NCI-H2171 (cell line): Measurements from ENCODE around the gene LGALSL.

Source experiments
- DNase-seq: peaks from one replicate; lab custom pipeline; 2025; lab: John Stamatoyannopoulos, UW

LGALSL gene

DNA sequence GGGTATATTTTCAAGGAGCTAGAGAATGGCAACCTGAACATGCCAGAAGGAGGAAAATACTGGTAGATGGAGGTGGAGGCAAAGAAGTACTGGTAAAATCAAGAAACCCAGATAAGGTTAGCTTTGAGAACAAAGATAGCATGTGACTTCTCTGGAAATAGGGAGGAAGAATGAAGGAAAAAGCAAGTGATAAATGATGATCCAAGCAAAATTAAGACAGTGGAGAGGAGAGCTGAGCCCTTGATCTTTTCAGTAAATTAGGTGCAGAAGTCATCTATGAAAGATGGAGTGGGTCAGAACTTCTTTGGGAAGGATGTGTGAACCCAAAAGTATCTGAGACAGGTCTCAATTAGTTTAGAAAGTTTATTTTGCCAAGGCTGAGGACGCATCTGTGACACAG lies 44.5 kb downstream of the LGALSL start:
- no peak for DNase-seq

DNA sequence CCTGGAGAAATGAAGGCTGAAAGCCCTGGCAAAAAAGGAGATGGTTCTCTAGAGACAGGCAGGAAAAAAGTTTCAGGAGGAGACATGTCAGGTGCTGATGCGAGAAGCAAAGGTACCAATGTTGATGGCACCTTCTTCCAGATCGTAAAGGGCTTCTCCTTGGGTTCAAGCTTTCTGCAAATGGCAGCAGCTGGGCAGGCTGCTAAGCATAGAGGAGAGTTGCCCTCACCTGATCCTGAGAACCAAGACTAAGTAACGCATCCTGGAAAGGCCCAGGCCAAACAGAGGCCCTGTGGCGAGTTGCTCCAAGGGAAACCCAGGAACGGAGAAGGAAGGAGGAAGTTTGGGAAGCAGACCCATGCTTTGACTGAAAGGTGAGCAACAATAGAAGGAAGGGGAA lies 46.6 kb downstream of the LGALSL start:
- DNase-seq: no peak

GRCh38 chr2:64501946-64502345 lies 48.0 kb downstream of the LGALSL start:
- no peak for DNase-seq

DNA sequence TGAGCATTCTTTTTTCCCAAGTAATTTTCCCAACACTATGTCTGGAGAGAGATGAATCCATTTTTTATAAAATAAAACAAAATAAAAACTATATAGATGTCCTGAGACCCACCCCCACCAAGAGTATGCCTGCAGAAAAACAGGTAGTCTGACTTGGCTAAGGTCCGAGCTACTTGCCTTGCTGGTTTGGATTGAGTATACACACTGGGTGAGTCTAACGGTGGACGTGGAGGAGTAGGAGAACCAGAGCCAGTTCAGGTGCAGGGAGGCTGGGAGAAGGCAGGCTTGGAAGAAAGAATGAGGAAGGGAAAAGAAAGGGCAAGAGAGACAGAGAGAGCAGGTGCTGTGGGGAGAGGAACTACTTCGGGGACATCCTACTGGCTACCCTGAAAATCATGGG lies 48.9 kb downstream of the LGALSL start:
- DNase-seq: no peak

- DNase-seq: no peak
These were observed 51.1 kb downstream of the LGALSL start for GRCh38 chr2:64504774-64505720.

GRCh38 chr2:64506686-64507085 lies 52.7 kb downstream of the LGALSL start:
- no peak for DNase-seq
